Keratinocyte (primary cell): ENCODE measurements around the gene NDUFA12. TPM values are rescaled to one million over a fixed set of nuclear protein-coding genes. Genes with fewer than 3 reads are reported as not detected.

Source experiments
- DNase-seq: peaks from one replicate; pipeline ENCODE4 v3.0.0-alpha.2; 2011; ENCODE audit warnings: low read depth, missing footprints, low spot score
- FAIRE-seq: peaks from 2 replicates; lab custom pipeline; 2011; peaks lifted over from hg19 to GRCh38; lab: Jason Lieb, UNC
- H2AFZ ChIP-seq: 2 replicates; pipeline ENCODE4 v1.6.0; 2012; ENCODE audit warnings: low read length, control low read depth, inconsistent platforms; ENCODE audit not compliant: control insufficient read depth
- H3K27ac ChIP-seq: 2 replicates; pipeline ENCODE4 v1.5.1; 2011; ENCODE audit warnings: low read length; ENCODE audit not compliant: control insufficient read depth, insufficient read depth
- H3K27me3 ChIP-seq: 3 replicates; pipeline ENCODE4 v1.6.0; 2011; ENCODE audit warnings: low read length; ENCODE audit not compliant: control insufficient read depth, insufficient read depth; ENCODE audit errors: extremely low read depth
- H3K36me3 ChIP-seq, 2 experiments: 2 replicates in 1 of 2; 3 replicates in 1 of 2; pipeline ENCODE4 v1.5.1; 2011; ENCODE audit warnings: low read length in 2 of 2, mild to moderate bottlenecking in 1 of 2; ENCODE audit not compliant: control insufficient read depth in 2 of 2, insufficient read depth in 2 of 2; ENCODE audit errors: extremely low read depth in 1 of 2
- H3K4me1 ChIP-seq: 3 replicates; pipeline ENCODE4 v1.5.1; 2011; ENCODE audit warnings: low read length; ENCODE audit not compliant: control insufficient read depth, insufficient read depth; ENCODE audit errors: extremely low read depth
- H3K4me2 ChIP-seq: 3 replicates; pipeline ENCODE4 v1.6.0; 2011; ENCODE audit warnings: low read depth, low read length; ENCODE audit not compliant: control insufficient read depth, insufficient read depth; ENCODE audit errors: extremely low read depth
- H3K4me3 ChIP-seq, 3 experiments: fragments of 200-600 bp in 1 of 3; sonication (generic) in 1 of 3; 2 replicates in 2 of 3; 3 replicates in 1 of 3; pipeline ENCODE4 v1.5.1; 2011 to 2016; ENCODE audit warnings: low read length in 3 of 3, mild to moderate bottlenecking in 3 of 3, control low read depth in 2 of 3, inconsistent platforms in 1 of 3, low read depth in 1 of 3, mixed read lengths in 1 of 3, mixed run types in 1 of 3, moderate library complexity in 1 of 3; ENCODE audit not compliant: control insufficient read depth in 2 of 3, insufficient read depth in 2 of 3; ENCODE audit errors: extremely low read depth in 1 of 3
- H3K79me2 ChIP-seq: 2 replicates; pipeline ENCODE4 v1.6.0; 2012; ENCODE audit warnings: low read length; ENCODE audit not compliant: control insufficient read depth, insufficient read depth
- H3K9ac ChIP-seq: 3 replicates; pipeline ENCODE4 v1.6.0; 2011; ENCODE audit warnings: low read length; ENCODE audit not compliant: control insufficient read depth, insufficient read depth; ENCODE audit errors: extremely low read depth
- H3K9me1 ChIP-seq: 3 replicates; pipeline ENCODE4 v1.6.0; 2011; ENCODE audit warnings: low read length; ENCODE audit not compliant: control insufficient read depth, insufficient read depth; ENCODE audit errors: extremely low read depth
- H3K9me3 ChIP-seq: 2 replicates; pipeline ENCODE4 v1.5.1; 2012; ENCODE audit warnings: low read depth, low read length; ENCODE audit not compliant: control insufficient read depth
- H4K20me1 ChIP-seq: 3 replicates; pipeline ENCODE4 v1.6.0; 2011; ENCODE audit warnings: low read length; ENCODE audit not compliant: control insufficient read depth, insufficient read depth; ENCODE audit errors: extremely low read depth
- EZH2 ChIP-seq: IDR thresholded peaks from one replicate; pipeline ENCODE4 v1.6.1; 2012; ENCODE audit warnings: inconsistent platforms, mild to moderate bottlenecking, low read length, moderate library complexity
- dilution Hi-C: fragments of 300-500 bp; cut with MboI; formaldehyde crosslinking; loops from one replicate; pipeline ENCODE4 v1.7.0; 2020; ENCODE audit warnings: low sequenced_read_pairs; ENCODE audit not compliant: extremely low pct_ligation_motif_present
- polyA plus RNA-seq, 5 experiments: library from polyadenylated mRNA; depleted of rRNA in 3 of 5; stranded (reverse) in 3 of 5; stranded (forward) in 1 of 5; unstranded in 1 of 5; fragments of >200 nt; gene quantifications; 1 replicate in 1 of 5; 2 replicates in 3 of 5; 3 replicates in 1 of 5; pipeline versions ENCODE4 v1.2.1 to v1.2.3, GENCODE V29; 2011 to 2012; ENCODE audit warnings: missing spikeins in 2 of 5, low read depth in 1 of 5, low replicate concordance in 1 of 5
- TF ChIP-seq, protein P1 (sequence below), 3 experiments: IDR thresholded peaks in 1 of 3; conservative IDR thresholded peaks in 1 of 3; optimal IDR thresholded peaks in 1 of 3; 2 replicates in 2 of 3; 3 replicates in 1 of 3; pipeline versions ENCODE3 to v1.5.1; 2011; ENCODE audit warnings: low read length in 3 of 3, mild to moderate bottlenecking in 3 of 3, moderate library complexity in 2 of 3, control low read depth in 1 of 3, inconsistent platforms in 1 of 3; ENCODE audit not compliant: insufficient read depth in 2 of 3; ENCODE audit errors: extremely low read depth in 1 of 3

NDUFA12 gene
- polyA plus RNA-seq, 1 donor (not counting 4 experiments of a cell fraction or from before 2014, with no cell fraction given), result 215 TPM

DNA sequence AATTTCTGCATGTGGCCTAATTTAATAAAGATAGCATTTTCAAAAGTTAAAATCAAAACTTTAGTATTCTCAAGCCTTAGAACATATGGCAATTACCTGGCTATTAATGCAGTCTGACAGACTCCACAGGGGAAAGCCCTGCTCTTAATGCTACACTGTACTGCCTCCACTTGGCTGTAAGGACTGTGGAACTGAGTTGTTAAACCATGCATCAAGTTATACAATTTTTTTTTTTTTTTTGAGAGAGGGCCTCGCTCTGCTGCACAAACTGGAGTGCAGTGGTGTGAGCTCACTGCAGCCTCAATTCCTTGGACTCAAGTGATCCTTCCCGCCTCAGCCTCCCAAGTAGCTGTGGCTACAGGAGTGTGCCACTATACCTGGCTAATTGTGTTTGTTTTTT is 19.0 kb upstream of the NDUFA12 start:
- no peak for DNase-seq
- Histone ChIP-seq H3K79me2 (no peaks in the 10 kb centered on the region), H3K4me3 (no peak overlapping the region), H3K4me1 (no peaks in the 10 kb centered on the region), H3K36me3 (no peaks in the 10 kb centered on the region), H3K4me2 (no peak overlapping the region), H3K9me3 (no peaks in the 10 kb centered on the region), H4K20me1 (no peaks in the 10 kb centered on the region), H3K27me3 (no peaks in the 10 kb centered on the region), H3K27ac (no peak overlapping the region), H3K9ac (no peak overlapping the region), H2AFZ (no peak overlapping the region), H3K9me1 (no peaks in the 10 kb centered on the region)
- TF ChIP-seq EZH2, result no peak
- TF ChIP-seq, protein P1, sequence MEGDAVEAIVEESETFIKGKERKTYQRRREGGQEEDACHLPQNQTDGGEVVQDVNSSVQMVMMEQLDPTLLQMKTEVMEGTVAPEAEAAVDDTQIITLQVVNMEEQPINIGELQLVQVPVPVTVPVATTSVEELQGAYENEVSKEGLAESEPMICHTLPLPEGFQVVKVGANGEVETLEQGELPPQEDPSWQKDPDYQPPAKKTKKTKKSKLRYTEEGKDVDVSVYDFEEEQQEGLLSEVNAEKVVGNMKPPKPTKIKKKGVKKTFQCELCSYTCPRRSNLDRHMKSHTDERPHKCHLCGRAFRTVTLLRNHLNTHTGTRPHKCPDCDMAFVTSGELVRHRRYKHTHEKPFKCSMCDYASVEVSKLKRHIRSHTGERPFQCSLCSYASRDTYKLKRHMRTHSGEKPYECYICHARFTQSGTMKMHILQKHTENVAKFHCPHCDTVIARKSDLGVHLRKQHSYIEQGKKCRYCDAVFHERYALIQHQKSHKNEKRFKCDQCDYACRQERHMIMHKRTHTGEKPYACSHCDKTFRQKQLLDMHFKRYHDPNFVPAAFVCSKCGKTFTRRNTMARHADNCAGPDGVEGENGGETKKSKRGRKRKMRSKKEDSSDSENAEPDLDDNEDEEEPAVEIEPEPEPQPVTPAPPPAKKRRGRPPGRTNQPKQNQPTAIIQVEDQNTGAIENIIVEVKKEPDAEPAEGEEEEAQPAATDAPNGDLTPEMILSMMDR (optimal IDR thresholded peaks at IDR 0.05 in 1 of 3, IDR thresholded peaks at IDR 0.05 in 1 of 3, conservative IDR thresholded peaks at IDR 0.05 in 1 of 3; ENCODE audit: extremely low read depth in 1 of 3, insufficient read depth in 2 of 3, low read length in 3 of 3), result no peak
- no peak for FAIRE-seq
- dilution Hi-C loops, result no loop called here

DNA sequence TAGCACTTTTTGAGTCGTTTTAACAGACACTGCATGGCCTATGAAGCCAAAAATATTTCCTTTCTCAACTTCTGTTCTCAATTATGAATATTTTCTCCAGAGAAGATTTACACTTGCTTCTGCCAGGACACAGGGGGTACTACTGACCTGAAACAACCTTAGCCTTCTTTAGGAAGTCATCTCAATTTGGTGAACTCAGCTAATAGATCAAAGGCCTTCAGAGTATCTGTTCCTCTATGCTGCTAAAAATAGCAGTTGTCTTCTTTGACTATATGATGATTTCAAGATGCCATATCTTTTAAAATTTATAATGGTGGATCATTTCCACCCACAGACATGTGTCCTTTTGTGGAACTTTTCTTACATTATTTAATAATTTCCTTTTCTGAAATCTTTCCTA is 14.0 kb upstream of the NDUFA12 start:
- H3K27me3 ChIP-seq, result no peaks in the 10 kb centered on the region
- no peak overlapping the region for H3K4me3 ChIP-seq
- FAIRE-seq (no peak), DNase-seq (no peak)
- no peaks in the 10 kb centered on the region for H3K36me3 ChIP-seq
- H3K9ac ChIP-seq, result no peak overlapping the region
- no peaks in the 10 kb centered on the region for H3K9me1 ChIP-seq
- dilution Hi-C loops, result no loop called here
- H3K79me2 ChIP-seq, result no peaks in the 10 kb centered on the region
- no peaks in the 10 kb centered on the region for H3K4me1 ChIP-seq
- H3K27ac ChIP-seq, result no peak overlapping the region
- H4K20me1 ChIP-seq, result no peaks in the 10 kb centered on the region
- H3K4me2 ChIP-seq, result no peak overlapping the region
- H3K9me3 ChIP-seq, result no peaks in the 10 kb centered on the region
- no peak overlapping the region for H2AFZ ChIP-seq
- TF ChIP-seq EZH2, result no peak
- TF ChIP-seq, protein P1 (optimal IDR thresholded peaks at IDR 0.05 in 1 of 3, IDR thresholded peaks at IDR 0.05 in 1 of 3, conservative IDR thresholded peaks at IDR 0.05 in 1 of 3; ENCODE audit: extremely low read depth in 1 of 3, insufficient read depth in 2 of 3, low read length in 3 of 3), result no peak
